ENCODE results near the gene RP9.

DNA sequence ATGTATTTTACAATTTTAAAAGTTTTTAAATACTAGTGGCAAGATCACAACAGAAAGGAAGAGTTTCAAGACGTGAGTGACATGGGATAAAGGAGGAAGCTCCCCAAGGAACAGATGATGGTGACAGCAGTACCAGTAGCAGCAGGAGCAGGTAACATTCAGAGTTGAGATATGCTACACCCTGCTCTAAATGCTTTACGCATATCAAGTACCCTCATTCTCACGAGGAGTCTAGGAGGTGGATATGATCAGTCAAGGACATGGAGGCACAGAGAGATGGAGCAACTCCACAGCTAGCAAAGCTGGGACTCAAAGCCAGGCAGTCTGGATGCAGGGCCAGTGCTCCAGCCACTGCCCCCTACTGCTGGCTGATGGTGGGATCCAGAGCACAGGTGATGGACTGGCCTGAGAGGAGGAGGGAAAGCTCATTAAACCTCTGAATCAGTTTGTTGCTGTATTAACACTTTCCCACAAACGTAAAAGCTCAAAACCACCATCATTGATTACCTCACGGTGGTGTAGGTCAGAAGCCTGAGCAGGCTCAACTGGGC lies 17.5 kb downstream of the RP9 start:
- TF ChIP-seq, protein P1, sequence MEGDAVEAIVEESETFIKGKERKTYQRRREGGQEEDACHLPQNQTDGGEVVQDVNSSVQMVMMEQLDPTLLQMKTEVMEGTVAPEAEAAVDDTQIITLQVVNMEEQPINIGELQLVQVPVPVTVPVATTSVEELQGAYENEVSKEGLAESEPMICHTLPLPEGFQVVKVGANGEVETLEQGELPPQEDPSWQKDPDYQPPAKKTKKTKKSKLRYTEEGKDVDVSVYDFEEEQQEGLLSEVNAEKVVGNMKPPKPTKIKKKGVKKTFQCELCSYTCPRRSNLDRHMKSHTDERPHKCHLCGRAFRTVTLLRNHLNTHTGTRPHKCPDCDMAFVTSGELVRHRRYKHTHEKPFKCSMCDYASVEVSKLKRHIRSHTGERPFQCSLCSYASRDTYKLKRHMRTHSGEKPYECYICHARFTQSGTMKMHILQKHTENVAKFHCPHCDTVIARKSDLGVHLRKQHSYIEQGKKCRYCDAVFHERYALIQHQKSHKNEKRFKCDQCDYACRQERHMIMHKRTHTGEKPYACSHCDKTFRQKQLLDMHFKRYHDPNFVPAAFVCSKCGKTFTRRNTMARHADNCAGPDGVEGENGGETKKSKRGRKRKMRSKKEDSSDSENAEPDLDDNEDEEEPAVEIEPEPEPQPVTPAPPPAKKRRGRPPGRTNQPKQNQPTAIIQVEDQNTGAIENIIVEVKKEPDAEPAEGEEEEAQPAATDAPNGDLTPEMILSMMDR (IDR thresholded peaks at IDR 0.05; ENCODE audit: borderline replicate concordance, extremely low read depth, low read length, poor library complexity, severe bottlenecking): no peak
- TF ChIP-seq EZH2 (IDR thresholded peaks at IDR 0.05; ENCODE audit: borderline replicate concordance, low read depth, low read length, severe bottlenecking): no peak
